Neural progenitor cell (in vitro differentiated cells): ENCODE measurements around the gene OR2AT4. TPM values are rescaled to one million over a fixed set of nuclear protein-coding genes. Genes with fewer than 3 reads are reported as not detected.

ENCODE experiments used
- DNase-seq: peaks from one replicate; pipeline ENCODE4 v3.0.0-alpha.2; 2016; ENCODE audit warnings: low spot score
- H2AFZ ChIP-seq: fragments of 200-600 bp; sonication (generic); replicated peaks from 2 replicates; pipeline ENCODE4 v1.6.1; 2016; ENCODE audit warnings: antibody characterized with exemption
- H3F3A ChIP-seq: fragments of 200-600 bp; sonication (generic); 2 replicates; pipeline ENCODE4 v1.6.1; 2016; ENCODE audit warnings: antibody characterized with exemption, low read depth
- H3K27ac ChIP-seq: fragments of 200-600 bp; sonication (generic); 2 replicates; pipeline ENCODE4 v1.5.1; 2016; ENCODE audit warnings: mild to moderate bottlenecking
- H3K27me3 ChIP-seq: fragments of 200-600 bp; sonication (generic); 2 replicates; pipeline ENCODE4 v1.6.1; 2016; ENCODE audit warnings: mild to moderate bottlenecking, moderate library complexity
- H3K36me3 ChIP-seq: fragments of 200-600 bp; sonication (generic); 2 replicates; pipeline ENCODE4 v1.5.1; 2016
- H3K4me1 ChIP-seq: fragments of 200-600 bp; sonication (generic); 2 replicates; pipeline ENCODE4 v1.6.1; 2016; ENCODE audit warnings: mixed run types
- H3K4me2 ChIP-seq: fragments of 200-600 bp; sonication (generic); 2 replicates; pipeline ENCODE4 v1.6.1; 2016
- H3K4me3 ChIP-seq: fragments of 200-600 bp; sonication (generic); 2 replicates; pipeline ENCODE4 v1.5.1; 2016
- H3K79me2 ChIP-seq: fragments of 200-600 bp; sonication (generic); 2 replicates; pipeline ENCODE4 v1.6.1; 2016; ENCODE audit warnings: low read depth
- H3K9ac ChIP-seq: fragments of 200-600 bp; sonication (generic); 2 replicates; pipeline ENCODE4 v1.6.1; 2016
- H3K9me3 ChIP-seq: fragments of 200-600 bp; sonication (generic); 2 replicates; pipeline ENCODE4 v1.5.1; 2016; ENCODE audit warnings: low read depth
- H4K20me1 ChIP-seq: fragments of 200-600 bp; sonication (generic); 2 replicates; pipeline ENCODE4 v1.6.1; 2016; ENCODE audit warnings: low read depth
- H3K27ac Mint-ChIP-seq: 3 replicates; pipeline ENCODE4 v1.8.0; 2021; ENCODE audit warnings: mixed read lengths
- H3K27me3 Mint-ChIP-seq: 2 replicates; pipeline ENCODE4 v1.8.0; 2022; ENCODE audit warnings: low read depth, mild to moderate bottlenecking, inconsistent platforms, moderate library complexity, mixed read lengths; ENCODE audit not compliant: insufficient read depth
- H3K36me3 Mint-ChIP-seq: 3 replicates; pipeline ENCODE4 v1.8.0; 2021; ENCODE audit warnings: mixed read lengths
- H3K4me1 Mint-ChIP-seq: 3 replicates; pipeline ENCODE4 v1.8.0; 2021; ENCODE audit warnings: mixed read lengths
- H3K4me3 Mint-ChIP-seq: 3 replicates; pipeline ENCODE4 v1.8.0; 2021; ENCODE audit warnings: mild to moderate bottlenecking, moderate library complexity, mixed read lengths
- H3K9me3 Mint-ChIP-seq: 3 replicates; pipeline ENCODE4 v1.8.0; 2020; ENCODE audit warnings: mixed read lengths
- EZH2 ChIP-seq: fragments of 200-600 bp; sonication (generic); IDR thresholded peaks from 2 replicates; pipeline ENCODE4 v1.6.1; 2017; ENCODE audit warnings: antibody characterized with exemption, mild to moderate bottlenecking, moderate library complexity
- EZH2phosphoT487 ChIP-seq: fragments of 200-600 bp; sonication (generic); IDR thresholded peaks from 2 replicates; pipeline ENCODE4 v1.6.1; 2017; ENCODE audit warnings: antibody characterized with exemption
- total RNA-seq: library from RNA; depleted of rRNA; stranded (reverse); fragments of >200 nt; gene quantifications from 2 replicates; pipeline ENCODE4 v1.2.3, GENCODE V29; 2015; ENCODE audit warnings: low replicate concordance
- TF ChIP-seq, protein P1 (sequence below): fragments of 200-600 bp; sonication (generic); IDR thresholded peaks from 2 replicates; pipeline ENCODE4 v1.5.1; 2017; ENCODE audit warnings: antibody characterized with exemption, mild to moderate bottlenecking

OR2AT4 gene
- total RNA-seq, 1 donor from 2014 or later: 0.22 TPM

DNA sequence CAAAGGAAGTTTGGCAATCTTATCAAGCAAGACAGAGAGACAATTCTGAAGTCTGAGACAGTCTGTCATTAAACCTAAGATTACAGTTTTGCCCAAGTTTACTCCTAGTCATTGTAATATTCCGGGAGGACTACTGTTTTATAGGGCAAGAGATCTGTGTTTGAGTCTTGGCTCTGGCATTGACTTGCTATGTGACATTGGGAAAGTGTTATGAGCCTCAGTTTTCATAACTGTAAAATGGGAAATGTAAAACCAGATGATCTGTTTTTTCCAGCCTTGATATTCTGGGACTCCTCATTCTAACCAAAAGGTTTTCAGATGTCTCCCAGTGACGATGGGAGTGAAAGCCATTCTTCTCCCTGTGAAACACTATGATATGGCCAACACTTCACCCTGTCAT lies 29.9 kb upstream of the OR2AT4 start:
- H3K36me3 Mint-ChIP-seq: no peaks in the 10 kb centered on the region
- H3K9me3 Mint-ChIP-seq: peaks cover 4% of the 10 kb centered on the region
- Histone ChIP-seq H3K27me3 (no peaks in the 10 kb centered on the region), H3K9ac (no peak overlapping the region), H3K36me3 (no peaks in the 10 kb centered on the region), H2AFZ (no peak overlapping the region), H3K4me3 (no peak overlapping the region), H3K4me2 (no peak overlapping the region), H3K9me3 (no peaks in the 10 kb centered on the region), H3K4me1 (no peaks in the 10 kb centered on the region), H3F3A (no peaks in the 10 kb centered on the region), H3K27ac (no peak overlapping the region), H3K79me2 (no peaks in the 10 kb centered on the region), H4K20me1 (no peaks in the 10 kb centered on the region)
- TF ChIP-seq, protein P1, sequence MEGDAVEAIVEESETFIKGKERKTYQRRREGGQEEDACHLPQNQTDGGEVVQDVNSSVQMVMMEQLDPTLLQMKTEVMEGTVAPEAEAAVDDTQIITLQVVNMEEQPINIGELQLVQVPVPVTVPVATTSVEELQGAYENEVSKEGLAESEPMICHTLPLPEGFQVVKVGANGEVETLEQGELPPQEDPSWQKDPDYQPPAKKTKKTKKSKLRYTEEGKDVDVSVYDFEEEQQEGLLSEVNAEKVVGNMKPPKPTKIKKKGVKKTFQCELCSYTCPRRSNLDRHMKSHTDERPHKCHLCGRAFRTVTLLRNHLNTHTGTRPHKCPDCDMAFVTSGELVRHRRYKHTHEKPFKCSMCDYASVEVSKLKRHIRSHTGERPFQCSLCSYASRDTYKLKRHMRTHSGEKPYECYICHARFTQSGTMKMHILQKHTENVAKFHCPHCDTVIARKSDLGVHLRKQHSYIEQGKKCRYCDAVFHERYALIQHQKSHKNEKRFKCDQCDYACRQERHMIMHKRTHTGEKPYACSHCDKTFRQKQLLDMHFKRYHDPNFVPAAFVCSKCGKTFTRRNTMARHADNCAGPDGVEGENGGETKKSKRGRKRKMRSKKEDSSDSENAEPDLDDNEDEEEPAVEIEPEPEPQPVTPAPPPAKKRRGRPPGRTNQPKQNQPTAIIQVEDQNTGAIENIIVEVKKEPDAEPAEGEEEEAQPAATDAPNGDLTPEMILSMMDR: no peak
- TF ChIP-seq EZH2phosphoT487 (no peak), EZH2 (no peak)
- no peaks in the 10 kb centered on the region for H3K27me3 Mint-ChIP-seq
- no peaks in the 10 kb centered on the region for H3K4me1 Mint-ChIP-seq
- H3K27ac Mint-ChIP-seq: no peak overlapping the region
- DNase-seq: no peak
- H3K4me3 Mint-ChIP-seq: no peak overlapping the region

GRCh38 chr11:75118577-75118976 lies 21.9 kb upstream of the OR2AT4 start:
- Mint-ChIP-seq H3K27me3 (peaks cover 4% of the 10 kb centered on the region), H3K36me3 (no peaks in the 10 kb centered on the region), H3K27ac (no peak overlapping the region), H3K4me3 (no peak overlapping the region), H3K4me1 (no peaks in the 10 kb centered on the region), H3K9me3 (peaks cover 17% of the 10 kb centered on the region)
- H3K79me2 ChIP-seq: no peaks in the 10 kb centered on the region
- H3K4me1 ChIP-seq: no peaks in the 10 kb centered on the region
- no peak for DNase-seq
- H3K36me3 ChIP-seq: no peaks in the 10 kb centered on the region
- H3K4me3 ChIP-seq: no peak overlapping the region
- no peak overlapping the region for H2AFZ ChIP-seq
- H3K4me2 ChIP-seq: no peak overlapping the region
- no peak overlapping the region for H3K27ac ChIP-seq
- H3K9ac ChIP-seq: no peak overlapping the region
- H3K27me3 ChIP-seq: no peaks in the 10 kb centered on the region
- H3K9me3 ChIP-seq: no peaks in the 10 kb centered on the region
- TF ChIP-seq EZH2 (no peak), EZH2phosphoT487 (no peak)
- TF ChIP-seq, protein P1: no peak
- H3F3A ChIP-seq: no peaks in the 10 kb centered on the region
- no peaks in the 10 kb centered on the region for H4K20me1 ChIP-seq

DNA sequence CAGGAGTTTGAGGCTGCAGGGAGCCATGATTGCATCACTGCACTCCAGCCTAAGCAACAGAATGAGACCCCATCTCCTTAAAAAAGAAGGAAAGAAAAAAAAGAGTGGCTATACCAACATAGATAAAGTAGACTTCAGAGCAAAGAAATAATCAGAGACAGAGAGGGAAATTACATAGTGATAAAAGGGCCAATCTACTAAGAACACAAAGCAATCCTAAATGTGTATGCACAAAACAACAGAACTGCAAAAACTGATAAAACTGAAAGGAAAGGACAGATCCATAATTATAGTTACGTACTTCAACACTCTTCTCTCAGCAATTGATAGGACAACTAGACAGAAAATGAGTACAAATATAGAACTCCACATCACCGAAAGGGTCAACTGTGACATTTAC lies 17.8 kb upstream of the OR2AT4 start:
- H3K9me3 ChIP-seq: no peaks in the 10 kb centered on the region
- H3K27me3 ChIP-seq: no peaks in the 10 kb centered on the region
- no peak for DNase-seq
- Mint-ChIP-seq H3K27me3 (peaks cover 4% of the 10 kb centered on the region), H3K27ac (no peak overlapping the region), H3K36me3 (no peaks in the 10 kb centered on the region), H3K4me3 (no peak overlapping the region), H3K9me3 (peaks cover 25% of the 10 kb centered on the region), H3K4me1 (no peaks in the 10 kb centered on the region)
- no peak overlapping the region for H3K4me3 ChIP-seq
- no peak overlapping the region for H3K9ac ChIP-seq
- TF ChIP-seq EZH2: no peak
- no peak overlapping the region for H2AFZ ChIP-seq
- no peaks in the 10 kb centered on the region for H3K79me2 ChIP-seq
- no peaks in the 10 kb centered on the region for H4K20me1 ChIP-seq
- H3K4me1 ChIP-seq: no peaks in the 10 kb centered on the region
- no peaks in the 10 kb centered on the region for H3K36me3 ChIP-seq
- no peaks in the 10 kb centered on the region for H3F3A ChIP-seq
- no peak overlapping the region for H3K4me2 ChIP-seq
- no peak overlapping the region for H3K27ac ChIP-seq

DNA sequence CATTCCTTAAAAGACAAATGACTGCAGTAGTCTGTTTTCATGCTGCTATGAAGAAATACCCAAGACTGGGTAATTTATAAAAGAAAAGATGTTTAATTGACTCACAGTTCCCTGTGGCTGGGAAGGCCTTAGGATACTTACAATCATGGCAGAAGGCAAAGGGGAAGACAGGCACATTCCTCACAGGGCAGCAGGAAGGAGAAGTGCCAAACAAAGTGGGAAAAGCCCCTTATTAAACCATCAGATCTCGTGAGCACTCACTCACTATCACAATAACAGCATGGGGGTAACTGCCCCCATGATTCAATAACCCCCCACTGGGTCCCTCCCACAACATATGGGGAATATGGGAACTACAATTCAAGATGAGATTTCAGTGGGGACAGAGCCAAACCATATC lies 16.4 kb upstream of the OR2AT4 start:
- no peaks in the 10 kb centered on the region for H3K27me3 ChIP-seq
- no peaks in the 10 kb centered on the region for H3K4me1 Mint-ChIP-seq

More for the DNA sequence above, 16.4 kb upstream of the OR2AT4 start:
- no peaks in the 10 kb centered on the region for H3K27me3 Mint-ChIP-seq
- Histone ChIP-seq H3K36me3 (no peaks in the 10 kb centered on the region), H3F3A (no peaks in the 10 kb centered on the region), H3K4me3 (no peak overlapping the region), H3K9ac (no peak overlapping the region), H3K4me1 (no peaks in the 10 kb centered on the region), H3K4me2 (no peak overlapping the region), H3K79me2 (no peaks in the 10 kb centered on the region), H4K20me1 (no peaks in the 10 kb centered on the region), H3K27ac (no peak overlapping the region), H3K9me3 (no peaks in the 10 kb centered on the region), H2AFZ (no peak overlapping the region)
- H3K27ac Mint-ChIP-seq: no peak overlapping the region
- no peak for DNase-seq
- H3K9me3 Mint-ChIP-seq: peaks cover 16% of the 10 kb centered on the region
- H3K4me3 Mint-ChIP-seq: no peak overlapping the region
- no peaks in the 10 kb centered on the region for H3K36me3 Mint-ChIP-seq
- TF ChIP-seq, protein P1: no peak
- TF ChIP-seq EZH2: no peak
- TF ChIP-seq EZH2phosphoT487: no peak
